Kidney epithelial cell (primary cell): Measurements from ENCODE around the gene PLXNA4. TPM values are rescaled to one million over a fixed set of nuclear protein-coding genes. Genes with fewer than 3 reads are reported as not detected.

Source experiments
- DNase-seq: peaks from one replicate; pipeline ENCODE4 v3.0.0-alpha.2; 2010; ENCODE audit warnings: low read depth
- H3K27me3 ChIP-seq: 2 replicates; pipeline ENCODE4 v1.6.0; 2011; ENCODE audit warnings: low read length; ENCODE audit not compliant: control insufficient read depth, insufficient read depth
- H3K36me3 ChIP-seq: 2 replicates; pipeline ENCODE4 v1.5.1; 2011; ENCODE audit warnings: low read length; ENCODE audit not compliant: control insufficient read depth, insufficient read depth
- H3K4me3 ChIP-seq: 2 replicates; pipeline ENCODE4 v1.5.1; 2011; ENCODE audit warnings: low read depth, mild to moderate bottlenecking, control low read depth, low read length
- total RNA-seq: library from RNA; depleted of rRNA; stranded (reverse); fragments of >200 nt; gene quantifications from 2 replicates; pipeline ENCODE4 v1.2.3, GENCODE V29; 2015
- TF ChIP-seq, protein P1 (sequence below): IDR thresholded peaks from 2 replicates; pipeline ENCODE4 v1.5.1; 2011; ENCODE audit warnings: mild to moderate bottlenecking, moderate library complexity, low read length, control low read depth, inconsistent platforms; ENCODE audit not compliant: insufficient read depth, poor library complexity, severe bottlenecking

Gene PLXNA4
- total RNA-seq, 1 donor from 2014 or later = 5.9 TPM

DNA sequence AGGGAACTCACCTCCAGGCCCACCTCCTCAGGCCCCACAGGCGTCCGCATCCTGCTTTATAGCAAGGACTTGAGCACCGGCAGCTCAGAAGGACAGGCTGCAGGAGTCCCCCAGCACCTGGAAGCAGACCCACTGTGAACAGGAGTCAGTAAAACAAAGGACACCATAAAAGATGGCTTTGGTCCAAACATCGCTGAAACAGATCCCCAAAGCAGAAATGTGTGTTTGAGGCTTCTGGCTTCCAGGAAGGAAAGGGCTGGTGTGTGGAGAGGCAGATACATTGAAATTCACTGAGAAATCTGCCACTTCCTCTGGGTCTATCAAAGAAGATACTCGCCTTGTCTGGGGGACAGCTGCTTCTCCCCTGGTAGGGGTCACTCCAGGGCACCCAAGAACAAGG, 286.2 kb downstream of the PLXNA4 start:
- H3K36me3 ChIP-seq = no peaks in the 10 kb centered on the region
- H3K27me3 ChIP-seq = no peaks in the 10 kb centered on the region
- no peak overlapping the region for H3K4me3 ChIP-seq
- no peak for DNase-seq
- TF ChIP-seq, protein P1, sequence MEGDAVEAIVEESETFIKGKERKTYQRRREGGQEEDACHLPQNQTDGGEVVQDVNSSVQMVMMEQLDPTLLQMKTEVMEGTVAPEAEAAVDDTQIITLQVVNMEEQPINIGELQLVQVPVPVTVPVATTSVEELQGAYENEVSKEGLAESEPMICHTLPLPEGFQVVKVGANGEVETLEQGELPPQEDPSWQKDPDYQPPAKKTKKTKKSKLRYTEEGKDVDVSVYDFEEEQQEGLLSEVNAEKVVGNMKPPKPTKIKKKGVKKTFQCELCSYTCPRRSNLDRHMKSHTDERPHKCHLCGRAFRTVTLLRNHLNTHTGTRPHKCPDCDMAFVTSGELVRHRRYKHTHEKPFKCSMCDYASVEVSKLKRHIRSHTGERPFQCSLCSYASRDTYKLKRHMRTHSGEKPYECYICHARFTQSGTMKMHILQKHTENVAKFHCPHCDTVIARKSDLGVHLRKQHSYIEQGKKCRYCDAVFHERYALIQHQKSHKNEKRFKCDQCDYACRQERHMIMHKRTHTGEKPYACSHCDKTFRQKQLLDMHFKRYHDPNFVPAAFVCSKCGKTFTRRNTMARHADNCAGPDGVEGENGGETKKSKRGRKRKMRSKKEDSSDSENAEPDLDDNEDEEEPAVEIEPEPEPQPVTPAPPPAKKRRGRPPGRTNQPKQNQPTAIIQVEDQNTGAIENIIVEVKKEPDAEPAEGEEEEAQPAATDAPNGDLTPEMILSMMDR = no peak

DNA sequence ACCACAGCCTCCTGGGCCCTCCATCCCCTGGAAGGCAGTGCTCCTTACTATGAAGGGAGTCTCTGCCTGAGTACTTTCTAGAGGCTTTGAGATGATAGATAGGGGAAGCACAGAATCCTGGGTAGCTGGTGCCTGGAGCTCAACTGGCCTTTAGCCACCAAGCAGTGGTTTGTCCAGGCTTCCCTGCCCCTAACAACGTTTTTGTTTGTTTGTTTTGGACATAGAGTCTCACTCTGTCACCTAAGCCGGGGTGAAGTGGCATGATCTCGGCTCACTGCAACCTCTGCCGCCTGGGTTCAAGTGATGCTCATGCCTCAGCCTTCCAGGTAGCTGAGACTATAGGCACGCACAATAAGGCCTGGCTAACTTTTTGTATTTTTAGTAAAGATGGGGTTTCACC, 289.4 kb downstream of the PLXNA4 start:
- no peaks in the 10 kb centered on the region for H3K27me3 ChIP-seq
- no peaks in the 10 kb centered on the region for H3K36me3 ChIP-seq
- no peak overlapping the region for H3K4me3 ChIP-seq
- no peak for DNase-seq
- TF ChIP-seq, protein P1 = no peak

DNA sequence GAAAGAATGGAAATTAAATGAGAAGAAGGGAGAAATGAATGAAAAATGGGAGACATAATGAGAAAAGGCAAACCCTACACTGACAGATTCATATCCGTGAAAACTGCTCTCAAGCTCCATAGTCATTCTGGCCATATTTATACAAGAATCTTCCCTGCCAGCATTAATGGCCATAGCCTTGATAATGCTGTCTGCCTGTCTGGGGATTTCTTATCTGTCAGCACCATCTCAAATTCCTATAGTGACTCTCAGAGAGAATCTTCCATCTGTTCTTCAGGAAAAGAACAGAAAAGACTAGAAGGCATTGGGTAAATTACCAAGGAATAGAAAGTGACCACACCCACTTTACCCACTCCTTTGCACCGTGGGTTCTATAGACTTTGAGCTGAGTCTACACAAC, 295.9 kb downstream of the PLXNA4 start:
- DNase-seq = no peak
- TF ChIP-seq, protein P1 = no peak
- Histone ChIP-seq H3K27me3 (no peaks in the 10 kb centered on the region), H3K4me3 (no peak overlapping the region), H3K36me3 (no peaks in the 10 kb centered on the region)

DNA sequence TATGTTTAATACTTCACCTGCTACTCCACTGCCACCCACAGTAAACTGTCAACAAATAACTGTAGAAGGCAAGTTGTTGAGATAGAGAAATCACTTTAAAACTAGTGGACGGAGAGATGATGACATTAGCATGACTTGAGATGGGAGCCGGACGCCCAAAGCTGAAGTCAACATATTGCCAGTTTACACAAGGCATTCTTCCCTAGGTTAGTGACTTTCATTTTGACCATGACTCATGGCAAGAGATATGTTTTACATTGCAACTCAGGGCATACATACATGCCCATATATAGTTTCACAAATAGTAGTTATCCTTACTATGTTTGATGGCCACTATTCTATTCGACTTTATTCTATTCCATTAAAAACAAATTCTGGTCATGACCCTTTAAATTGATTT, 296.6 kb downstream of the PLXNA4 start:
- Histone ChIP-seq H3K36me3 (no peaks in the 10 kb centered on the region), H3K27me3 (no peaks in the 10 kb centered on the region), H3K4me3 (no peak overlapping the region)
- no peak for DNase-seq
- TF ChIP-seq, protein P1 = no peak

DNA sequence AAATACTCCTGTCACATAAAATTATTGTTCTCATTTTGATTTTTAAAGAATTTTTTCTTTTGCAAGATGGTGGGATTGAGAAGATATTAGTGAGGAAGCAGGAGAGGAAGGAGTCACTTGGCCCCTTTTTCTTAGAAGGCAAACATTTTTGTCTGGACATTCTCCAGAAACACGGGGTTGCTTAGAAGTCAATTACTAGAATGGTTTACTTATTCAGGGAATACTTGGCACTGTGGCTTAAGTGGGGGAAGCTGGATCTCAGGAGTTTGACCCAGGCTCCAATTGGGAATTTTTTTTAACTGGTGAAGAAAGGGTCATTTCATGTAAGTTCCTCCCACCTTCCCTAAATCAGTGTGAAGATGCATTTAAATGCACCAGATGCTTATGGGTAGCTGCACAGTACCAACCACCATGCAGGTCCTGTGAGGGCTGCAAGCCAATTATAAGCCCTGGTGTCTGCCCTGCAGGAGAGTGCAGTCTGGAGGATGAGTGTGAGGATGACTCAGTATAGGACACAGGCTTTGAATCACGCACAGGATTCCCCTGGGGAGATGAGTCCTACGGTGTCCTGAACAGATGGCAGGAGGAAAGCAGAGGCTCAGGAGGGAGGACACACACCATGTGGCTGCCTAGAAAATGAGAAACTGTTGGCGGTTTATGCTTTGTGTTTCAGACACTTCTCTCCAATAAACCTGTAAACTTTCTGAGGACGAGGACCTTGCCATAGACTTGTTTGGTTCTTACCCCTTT, 299.1 kb downstream of the PLXNA4 start:
- H3K27me3 ChIP-seq = no peaks in the 10 kb centered on the region
- H3K4me3 ChIP-seq = no peak overlapping the region
- DNase-seq = peak; percentile 10
- H3K36me3 ChIP-seq = no peaks in the 10 kb centered on the region
- TF ChIP-seq, protein P1 = no peak

DNA sequence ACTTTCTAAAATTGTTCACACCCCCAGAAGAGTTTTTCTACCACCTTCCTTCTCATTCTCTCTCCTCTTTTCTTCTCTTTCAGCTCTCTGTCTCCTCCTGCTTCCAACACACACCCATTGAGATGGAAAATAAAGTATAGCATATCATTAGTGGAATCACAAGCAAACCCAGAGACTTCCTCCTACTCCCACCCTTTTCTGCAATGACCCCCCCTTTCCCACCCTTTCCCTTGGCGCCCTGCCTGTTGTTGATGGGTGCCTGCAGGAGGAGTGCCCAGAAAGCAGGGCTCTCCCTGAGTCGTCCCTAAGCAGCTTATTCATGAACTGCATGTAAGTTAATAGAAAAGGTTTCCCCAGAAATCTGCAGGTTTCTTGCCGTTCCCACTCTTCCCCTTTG, 300.0 kb downstream of the PLXNA4 start:
- no peaks in the 10 kb centered on the region for H3K36me3 ChIP-seq
- no peaks in the 10 kb centered on the region for H3K27me3 ChIP-seq
- no peak overlapping the region for H3K4me3 ChIP-seq
- TF ChIP-seq, protein P1 = no peak
- DNase-seq = no peak
